H9 (cell line): ENCODE results near the gene SNCB. TPM values are rescaled to one million over a fixed set of nuclear protein-coding genes. Genes with fewer than 3 reads are reported as not detected.

Source experiments
- DNase-seq: peaks from one replicate; pipeline ENCODE4 v3.0.0-alpha.2; 2017
- H2AFZ ChIP-seq: one replicate; pipeline ENCODE4 v1.6.1; 2013; ENCODE audit warnings: mild to moderate bottlenecking, low read length, control low read depth, moderate library complexity
- H2AK5ac ChIP-seq: 2 replicates; pipeline ENCODE4 v1.6.1; 2013; ENCODE audit warnings: low read length, control low read depth, mixed read lengths; ENCODE audit not compliant: insufficient read length
- H2BK120ac ChIP-seq: one replicate; pipeline ENCODE4 v1.6.1; 2013; ENCODE audit warnings: low read depth, mild to moderate bottlenecking, low read length, control low read depth, inconsistent platforms; ENCODE audit not compliant: poor library complexity, severe bottlenecking
- H2BK12ac ChIP-seq: 2 replicates; pipeline ENCODE4 v1.6.1; 2013; ENCODE audit warnings: low read length, control low read depth, mixed read lengths, low read depth; ENCODE audit not compliant: insufficient read length
- H2BK15ac ChIP-seq: 2 replicates; pipeline ENCODE4 v1.6.1; 2013; ENCODE audit warnings: low read depth, low read length, control low read depth
- H2BK20ac ChIP-seq: one replicate; pipeline ENCODE4 v1.6.1; 2013; ENCODE audit warnings: low read depth, mild to moderate bottlenecking, low read length, control low read depth, inconsistent platforms; ENCODE audit not compliant: poor library complexity, severe bottlenecking
- H2BK5ac ChIP-seq: 2 replicates; pipeline ENCODE4 v1.6.1; 2013; ENCODE audit warnings: low read length, control low read depth, mixed read lengths; ENCODE audit not compliant: insufficient read length
- H3K14ac ChIP-seq: 2 replicates; pipeline ENCODE4 v1.6.1; 2013; ENCODE audit warnings: low read length, control low read depth; ENCODE audit not compliant: insufficient read depth
- H3K18ac ChIP-seq: 2 replicates; pipeline ENCODE4 v1.6.1; 2013; ENCODE audit warnings: low read depth, mild to moderate bottlenecking, mixed read lengths, low read length, control low read depth; ENCODE audit not compliant: insufficient read length
- H3K23ac ChIP-seq: 2 replicates; pipeline ENCODE4 v1.6.1; 2013; ENCODE audit warnings: low read length, control low read depth, mixed read lengths, low read depth; ENCODE audit not compliant: insufficient read length
- H3K23me2 ChIP-seq: 2 replicates; pipeline ENCODE4 v1.6.1; 2013; ENCODE audit warnings: low read depth, mild to moderate bottlenecking, mixed read lengths, low read length, control low read depth; ENCODE audit not compliant: insufficient read length, poor library complexity, severe bottlenecking
- H3K27ac ChIP-seq: 2 replicates; pipeline ENCODE4 v1.5.1; 2013; ENCODE audit warnings: low read length, control low read depth, mixed read lengths, low read depth; ENCODE audit not compliant: insufficient read length
- H3K27me3 ChIP-seq: 2 replicates; pipeline ENCODE4 v1.6.1; 2013; ENCODE audit warnings: low read length, control low read depth, inconsistent platforms; ENCODE audit not compliant: insufficient read depth
- H3K4ac ChIP-seq: 2 replicates; pipeline ENCODE4 v1.6.1; 2013; ENCODE audit warnings: low read depth, mild to moderate bottlenecking, control low read depth, inconsistent platforms, low read length, moderate library complexity
- H3K4me1 ChIP-seq: 2 replicates; pipeline ENCODE4 v1.6.1; 2013; ENCODE audit warnings: low read length, control low read depth, inconsistent platforms; ENCODE audit not compliant: insufficient read depth
- H3K4me2 ChIP-seq: 2 replicates; pipeline ENCODE4 v1.6.1; 2013; ENCODE audit warnings: low read length, control low read depth, mixed read lengths; ENCODE audit not compliant: insufficient read length, insufficient read depth
- H3K56ac ChIP-seq: 2 replicates; pipeline ENCODE4 v1.6.1; 2013; ENCODE audit warnings: low read depth, mild to moderate bottlenecking, mixed read lengths, low read length, control low read depth; ENCODE audit not compliant: insufficient read length
- H3K79me1 ChIP-seq: 2 replicates; pipeline ENCODE4 v1.6.1; 2013; ENCODE audit warnings: low read depth, mild to moderate bottlenecking, moderate library complexity, low read length, control low read depth, inconsistent platforms; ENCODE audit not compliant: insufficient read depth, poor library complexity, severe bottlenecking
- H3K79me2 ChIP-seq: 2 replicates; pipeline ENCODE4 v1.6.1; 2013; ENCODE audit warnings: low read length, control low read depth, inconsistent platforms; ENCODE audit not compliant: insufficient read depth
- H3K9ac ChIP-seq: 2 replicates; pipeline ENCODE4 v1.6.1; 2013; ENCODE audit warnings: low read length, control low read depth, mixed read lengths; ENCODE audit not compliant: insufficient read length; ENCODE audit errors: extremely low read depth
- H3K9me3 ChIP-seq: one replicate; pipeline ENCODE4 v1.6.1; 2013; ENCODE audit warnings: low read depth, low read length, inconsistent platforms; ENCODE audit not compliant: control insufficient read depth
- H3T11ph ChIP-seq: one replicate; pipeline ENCODE4 v1.6.1; 2013; ENCODE audit warnings: mild to moderate bottlenecking, low read length, control low read depth, inconsistent platforms
- H4K20me1 ChIP-seq: one replicate; pipeline ENCODE4 v1.6.1; 2013; ENCODE audit not compliant: control insufficient read depth, insufficient read length, insufficient read depth
- H4K5ac ChIP-seq: 2 replicates; pipeline ENCODE4 v1.6.1; 2013; ENCODE audit warnings: low read depth, mild to moderate bottlenecking, mixed read lengths, low read length, control low read depth; ENCODE audit not compliant: insufficient read length
- H4K8ac ChIP-seq: replicated peaks from 2 replicates; pipeline ENCODE4 v1.6.1; 2013; ENCODE audit warnings: low read length, control low read depth, mixed read lengths, low read depth; ENCODE audit not compliant: insufficient read length
- H4K91ac ChIP-seq: 2 replicates; pipeline ENCODE4 v1.6.1; 2013; ENCODE audit warnings: low read depth, mild to moderate bottlenecking, moderate library complexity, mixed read lengths, low read length, control low read depth; ENCODE audit not compliant: insufficient read length
- H3K27ac Mint-ChIP-seq, 3 experiments: 2 replicates in 2 of 3; 3 replicates in 1 of 3; pipeline ENCODE4 v1.8.0; 2020 to 2021; ENCODE audit warnings: mixed read lengths in 3 of 3, mild to moderate bottlenecking in 1 of 3, moderate library complexity in 1 of 3
- H3K27me3 Mint-ChIP-seq: 2 replicates; pipeline ENCODE4 v1.8.0; 2021; ENCODE audit warnings: low read depth, mild to moderate bottlenecking, moderate library complexity, mixed read lengths
- H3K36me3 Mint-ChIP-seq, 3 experiments: 2 replicates in 2 of 3; 3 replicates in 1 of 3; pipeline ENCODE4 v1.8.0; 2020 to 2021; ENCODE audit warnings: low read depth in 3 of 3, mixed read lengths in 3 of 3; ENCODE audit not compliant: insufficient read depth in 1 of 3
- H3K4me1 Mint-ChIP-seq, 2 experiments: 2 replicates each; pipeline ENCODE4 v1.8.0; 2020; ENCODE audit warnings: mixed read lengths in 2 of 2
- H3K4me3 Mint-ChIP-seq, 2 experiments: 2 replicates in 1 of 2; 3 replicates in 1 of 2; pipeline ENCODE4 v1.8.0; 2020 to 2021; ENCODE audit warnings: mild to moderate bottlenecking in 2 of 2, mixed read lengths in 2 of 2, moderate library complexity in 1 of 2
- H3K9me3 Mint-ChIP-seq, 2 experiments: 2 replicates in 1 of 2; 3 replicates in 1 of 2; pipeline ENCODE4 v1.8.0; 2020; ENCODE audit warnings: mild to moderate bottlenecking in 2 of 2, mixed read lengths in 2 of 2, moderate library complexity in 1 of 2
- WGBS: extraction: QIAGEN DNeasy Blood & Tissue Kit; methylation state at CpG from one replicate; pipeline ENCODE4 v1.1.7; 2013; ENCODE audit warnings: missing lambda C conversion rate, low lambda C conversion rate, mixed read lengths; ENCODE audit not compliant: insufficient read length; ENCODE audit errors: extremely low coverage; 5-methylcytosine and 5-hydroxymethylcytosine counted together
- total RNA-seq: library from RNA; stranded (reverse); gene quantifications from 2 replicates; pipeline ENCODE4 v1.2.1, GENCODE V29; 2021
- TF ChIP-seq, protein P1 (sequence below): fragments of 200-600 bp; sonication (generic); conservative IDR thresholded peaks from 3 replicates; pipeline ENCODE4 v1.8.0; 2021; ENCODE audit warnings: antibody characterized with exemption, mild to moderate bottlenecking

The SNCB gene
- total RNA-seq, 1 experiment from 2014 or later, result 3.5 TPM

DNA sequence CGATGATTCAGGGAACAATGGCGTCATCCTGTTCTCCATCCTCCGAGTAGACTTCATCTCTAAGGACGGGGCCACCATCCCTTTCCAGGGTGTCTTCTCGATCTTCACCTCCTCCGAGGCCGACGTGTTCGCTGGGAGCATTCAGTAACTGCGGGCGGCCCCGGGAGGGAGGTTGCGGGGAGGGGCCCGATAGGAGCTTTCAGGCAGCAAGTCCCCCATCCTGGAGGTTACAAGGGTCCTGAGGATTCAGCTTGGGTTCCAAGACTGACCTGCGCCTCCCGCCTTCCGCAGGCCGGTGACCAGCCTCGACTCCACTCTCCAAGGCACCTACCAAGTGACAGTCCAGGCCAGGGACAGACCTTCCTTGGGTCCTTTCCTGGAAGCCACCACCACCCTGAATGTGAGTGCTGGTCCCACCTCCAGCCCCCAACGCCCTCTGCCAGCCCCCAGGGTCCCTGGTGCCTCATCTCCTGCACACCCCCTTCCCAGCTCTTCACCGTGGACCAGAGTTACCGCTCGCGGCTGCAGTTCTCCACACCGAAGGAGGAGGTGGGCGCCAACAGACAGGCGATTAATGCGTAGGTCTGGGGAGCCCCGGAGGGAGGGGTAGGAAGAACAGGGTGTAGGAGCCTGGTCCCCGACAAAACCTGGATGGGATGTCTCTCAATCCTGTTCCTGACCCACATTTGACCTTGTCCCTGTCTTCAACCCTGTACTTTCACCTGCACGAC lies 41.1 kb downstream of the SNCB start:
- no CpG with 5 or more reads among the region's 31 CpGs for WGBS
- H3K4me1 Mint-ChIP-seq, result peaks cover 2% of the 10 kb centered on the region in 2 experiments; a peak in 2 of 4 replicates
- Histone ChIP-seq H3K23ac (no peak overlapping the region), H4K8ac (no peak overlapping the region), H3K18ac (no peak overlapping the region), H4K20me1 (peaks cover 5% of the 10 kb centered on the region), H3K79me1 (no peaks in the 10 kb centered on the region), H4K5ac (no peak overlapping the region), H2AK5ac (no peak overlapping the region), H3K9me3 (no peaks in the 10 kb centered on the region), H2BK12ac (no peak overlapping the region), H2BK120ac (no peak overlapping the region), H3K56ac (no peak overlapping the region), H3K23me2 (no peaks in the 10 kb centered on the region), H3K9ac (no peak overlapping the region), H2BK20ac (no peak overlapping the region), H3K4me2 (no peak overlapping the region), H2BK15ac (no peak overlapping the region), H3K4ac (no peak overlapping the region), H3K14ac (peak overlapping the region; percentile 36; the same call in 1 of the 2 replicates), H2AFZ (no peak overlapping the region), H4K91ac (no peak overlapping the region), H3K27me3 (no peaks in the 10 kb centered on the region), H2BK5ac (no peak overlapping the region), H3T11ph (no peak overlapping the region), H3K27ac (no peak overlapping the region), H3K79me2 (no peaks in the 10 kb centered on the region), H3K4me1 (no peaks in the 10 kb centered on the region)
- no peak overlapping the region for H3K27ac Mint-ChIP-seq
- H3K4me3 Mint-ChIP-seq, result no peak overlapping the region
- peaks cover 0 to 8% (median 4%) of the 10 kb centered on the region in 3 experiments; a peak in 4 of 7 replicates for H3K36me3 Mint-ChIP-seq
- TF ChIP-seq, protein P1, sequence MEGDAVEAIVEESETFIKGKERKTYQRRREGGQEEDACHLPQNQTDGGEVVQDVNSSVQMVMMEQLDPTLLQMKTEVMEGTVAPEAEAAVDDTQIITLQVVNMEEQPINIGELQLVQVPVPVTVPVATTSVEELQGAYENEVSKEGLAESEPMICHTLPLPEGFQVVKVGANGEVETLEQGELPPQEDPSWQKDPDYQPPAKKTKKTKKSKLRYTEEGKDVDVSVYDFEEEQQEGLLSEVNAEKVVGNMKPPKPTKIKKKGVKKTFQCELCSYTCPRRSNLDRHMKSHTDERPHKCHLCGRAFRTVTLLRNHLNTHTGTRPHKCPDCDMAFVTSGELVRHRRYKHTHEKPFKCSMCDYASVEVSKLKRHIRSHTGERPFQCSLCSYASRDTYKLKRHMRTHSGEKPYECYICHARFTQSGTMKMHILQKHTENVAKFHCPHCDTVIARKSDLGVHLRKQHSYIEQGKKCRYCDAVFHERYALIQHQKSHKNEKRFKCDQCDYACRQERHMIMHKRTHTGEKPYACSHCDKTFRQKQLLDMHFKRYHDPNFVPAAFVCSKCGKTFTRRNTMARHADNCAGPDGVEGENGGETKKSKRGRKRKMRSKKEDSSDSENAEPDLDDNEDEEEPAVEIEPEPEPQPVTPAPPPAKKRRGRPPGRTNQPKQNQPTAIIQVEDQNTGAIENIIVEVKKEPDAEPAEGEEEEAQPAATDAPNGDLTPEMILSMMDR, result no peak
- no peak for DNase-seq
- H3K27me3 Mint-ChIP-seq, result peaks cover 25% of the 10 kb centered on the region
- H3K9me3 Mint-ChIP-seq, result peaks cover 10 to 18% of the 10 kb centered on the region in 2 experiments
